Renal cortex interstitium (tissue), 11 donors: ENCODE data around the gene FNDC10. TPM values are rescaled to one million over a fixed set of nuclear protein-coding genes. Genes with fewer than 3 reads are reported as not detected.
"Not testable (repeated sequence)": the region's sequence is repeated elsewhere in the genome, so short reads cannot be mapped to it uniquely, and the experiment has no call there.

ENCODE experiments used
- DNase-seq, 11 donors: peaks; one replicate each; pipeline ENCODE4 v3.0.0-alpha.2; 2013; ENCODE audit warnings: low read depth in 9 of 11, low spot score in 4 of 11; ENCODE audit errors: extremely low read depth in 1 of 11
- polyA plus RNA-seq, 3 donors: library from polyadenylated mRNA; unstranded; fragments of 120-200 nt; gene quantifications; one replicate each; pipeline ENCODE4 v1.2.1, GENCODE V29; 2013; ENCODE audit not compliant: insufficient read length in 3 of 3

Gene FNDC10
- polyA plus RNA-seq, 3 donors, result 1.8 to 4.8 (median 3.2) TPM

DNA sequence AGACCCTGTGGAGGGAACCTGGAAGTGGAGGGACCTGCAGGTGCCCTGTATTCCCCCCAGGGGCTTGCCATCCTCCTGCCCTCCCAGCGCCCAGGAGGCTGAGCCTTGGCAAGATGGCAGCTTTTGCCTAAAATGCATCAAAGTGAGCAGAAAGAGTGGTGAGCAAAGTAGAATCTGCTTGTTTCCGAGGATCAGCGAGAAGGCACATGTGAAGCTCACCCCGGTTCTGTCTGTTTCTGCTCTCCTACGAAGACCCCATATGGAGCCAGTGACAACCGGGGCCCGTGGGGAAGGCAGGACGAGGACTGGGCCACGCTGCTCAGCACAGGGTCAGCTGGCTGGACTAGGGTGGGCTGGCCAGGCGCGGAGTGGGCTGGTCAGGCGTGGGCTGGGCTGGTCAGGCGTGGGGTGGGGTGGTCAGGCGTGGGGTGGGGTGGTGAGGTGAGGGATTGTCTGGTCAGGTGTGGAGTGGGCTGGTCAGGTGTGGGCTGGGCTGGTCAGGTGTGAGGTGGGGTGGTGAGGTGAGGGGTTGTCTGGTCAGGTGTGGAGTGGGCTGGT, 5.2 kb upstream of the FNDC10 start:
- DNase-seq, result no peak

DNA sequence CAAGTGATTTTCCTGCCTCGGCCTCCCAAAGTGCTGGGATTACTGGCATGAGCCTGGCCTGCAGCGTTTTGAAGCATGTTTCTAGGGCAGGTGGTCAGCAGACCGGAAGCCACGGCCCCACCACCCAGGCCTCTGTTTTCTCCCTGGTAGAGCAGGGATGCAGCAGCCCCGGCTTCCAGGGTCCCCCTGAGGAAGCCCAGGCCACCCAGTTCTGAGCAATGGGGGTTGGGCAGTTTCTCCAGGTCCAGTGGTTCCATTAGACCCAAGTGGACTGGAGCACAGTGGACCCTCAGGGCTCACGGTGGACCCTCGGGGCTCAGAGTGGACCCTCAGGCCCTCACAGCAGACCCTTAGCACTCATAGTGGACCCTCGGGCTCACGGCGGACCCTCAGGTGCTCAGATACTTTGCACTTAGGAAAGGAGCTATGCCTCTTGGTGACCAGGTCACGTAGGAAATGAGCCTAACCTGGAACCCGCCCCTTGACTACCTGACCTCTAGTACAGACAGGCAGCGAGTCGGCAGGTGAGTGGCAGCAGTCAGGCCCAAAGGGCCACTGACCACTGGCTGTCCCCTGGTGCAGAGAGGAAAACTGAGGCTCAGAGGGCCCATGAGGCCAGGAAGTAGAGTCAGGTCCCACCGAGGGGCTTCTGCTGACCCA, 4.6 kb upstream of the FNDC10 start:
- no peak for DNase-seq

DNA sequence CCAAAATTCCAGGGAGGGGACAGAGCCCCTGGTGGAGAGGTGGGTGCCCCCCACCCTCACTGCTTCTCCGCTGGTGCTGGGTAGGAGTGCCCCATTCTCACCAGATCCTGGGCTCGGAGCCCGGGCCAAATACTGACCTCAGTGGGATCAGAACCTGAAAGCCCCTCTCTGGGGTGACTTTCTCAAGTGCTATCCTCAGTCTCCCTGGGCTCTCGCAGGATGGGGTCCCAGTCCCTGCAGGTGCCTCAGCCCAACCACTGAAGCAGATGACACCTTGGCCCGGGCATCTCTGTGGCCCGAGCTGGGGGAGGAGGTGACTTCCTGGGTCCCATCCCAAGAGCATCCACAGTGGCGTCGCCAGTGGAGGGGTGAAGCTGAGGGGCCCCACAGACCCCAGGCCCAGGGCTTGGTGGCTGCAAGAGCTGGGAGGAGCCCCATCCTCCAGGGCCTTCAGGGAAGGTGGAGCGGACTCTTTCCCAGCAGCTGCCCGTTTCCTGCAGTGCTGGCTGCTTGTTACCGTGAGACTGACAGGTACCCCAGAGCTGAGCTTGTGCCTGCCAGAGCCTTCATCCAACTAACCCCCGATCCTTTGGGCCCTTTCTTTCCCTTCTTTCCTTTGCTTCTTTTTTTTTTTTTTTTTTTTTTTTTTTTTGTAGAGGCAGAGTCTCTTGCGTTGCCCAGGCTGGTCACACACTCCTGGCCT, 3.9 kb upstream of the FNDC10 start:
- no peak for DNase-seq

DNA sequence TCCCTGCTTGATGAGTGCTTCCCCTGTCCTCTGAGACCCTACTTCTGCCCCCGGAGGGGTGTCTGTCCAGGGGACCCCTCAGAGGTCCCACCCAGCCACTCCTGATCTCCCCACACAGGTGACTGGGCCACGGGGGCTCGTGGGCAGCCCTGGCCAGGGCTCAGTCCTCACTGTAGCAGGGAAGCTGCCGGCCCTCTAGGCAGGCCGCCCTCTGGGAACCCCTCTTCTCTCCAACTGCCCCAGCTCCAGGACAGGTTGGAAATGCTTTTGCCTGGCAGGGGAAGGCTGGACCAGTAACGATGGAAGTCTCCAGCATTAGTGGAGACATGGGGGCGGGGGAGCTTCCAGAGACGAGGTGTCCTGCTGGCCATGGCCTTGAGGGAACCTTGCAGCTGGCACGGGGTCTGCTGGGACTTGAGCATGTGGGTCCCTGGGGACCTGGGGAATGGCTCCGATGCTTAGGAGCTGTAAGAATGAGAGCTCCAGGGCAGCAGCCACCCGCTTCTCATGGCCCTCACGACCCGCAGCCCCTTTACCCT, 3.1 kb upstream of the FNDC10 start:
- no peak for DNase-seq

DNA sequence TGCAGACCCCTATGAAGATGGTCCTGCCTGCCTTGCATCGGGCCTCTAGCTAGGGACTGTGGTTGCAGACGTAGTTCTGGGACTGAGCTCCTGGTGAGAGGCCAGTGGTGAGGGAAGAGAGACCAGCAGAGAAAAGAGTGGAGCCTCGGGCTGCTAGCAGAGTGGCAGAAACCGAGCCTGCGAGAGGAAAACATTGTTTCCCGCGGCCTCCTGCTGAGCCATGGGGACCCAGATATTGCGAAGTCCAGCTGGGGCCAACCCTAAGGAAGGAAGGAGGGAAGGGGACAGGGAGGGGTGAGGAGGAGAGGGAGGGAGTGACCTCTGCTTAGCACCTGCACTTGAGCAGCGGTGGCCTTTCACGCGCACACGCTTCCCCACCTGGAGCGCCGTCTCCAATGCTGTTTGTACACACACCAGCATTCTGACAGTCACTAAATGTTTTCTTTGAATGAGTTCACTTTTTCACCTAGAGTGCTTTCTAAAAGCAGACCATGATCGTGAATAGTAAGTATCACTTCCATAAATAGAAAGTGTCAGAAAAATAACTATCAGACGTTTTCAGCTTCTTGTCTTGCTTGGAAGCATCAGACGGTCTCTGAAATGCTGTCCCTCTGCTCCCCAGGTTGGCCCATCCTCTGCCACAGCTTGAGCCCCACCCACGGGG, 2.5 kb upstream of the FNDC10 start:
- no peak for DNase-seq

DNA sequence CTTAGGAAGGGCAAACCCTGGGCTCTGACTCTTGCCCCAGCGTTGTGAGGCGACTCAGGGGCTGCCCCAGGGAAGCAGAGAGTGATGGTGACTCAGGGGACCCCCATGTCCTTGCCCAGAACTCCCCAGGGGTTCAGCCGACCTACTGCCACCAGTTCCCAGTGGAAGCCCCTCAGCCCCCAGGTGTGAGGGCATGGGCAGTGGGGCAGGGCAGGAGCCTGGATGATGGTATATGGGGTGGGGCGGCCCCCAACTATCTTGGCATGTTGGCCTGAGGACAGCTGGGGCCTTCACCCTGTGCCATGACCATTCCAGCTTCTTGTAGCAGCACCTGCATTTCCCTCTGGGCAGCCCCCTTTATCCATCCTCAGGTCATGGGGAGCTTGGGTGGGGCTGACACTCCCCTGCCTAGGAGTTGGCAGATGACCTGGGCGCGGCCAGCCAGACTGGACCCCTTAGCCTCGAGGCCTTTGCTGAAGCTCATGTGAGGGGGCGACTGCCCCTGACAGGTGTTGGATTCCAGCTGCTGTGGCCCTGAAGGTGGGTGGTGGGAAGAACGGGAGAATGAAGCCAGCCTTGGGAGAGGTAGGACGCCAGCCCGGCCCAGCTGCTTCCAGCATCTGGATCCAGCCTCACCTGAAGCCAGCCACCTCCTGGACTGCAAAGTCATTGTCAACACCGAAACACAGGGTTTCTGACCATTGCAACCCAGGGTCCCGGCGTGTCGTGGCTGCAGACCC, 1.8 kb upstream of the FNDC10 start:
- no peak for DNase-seq

DNA sequence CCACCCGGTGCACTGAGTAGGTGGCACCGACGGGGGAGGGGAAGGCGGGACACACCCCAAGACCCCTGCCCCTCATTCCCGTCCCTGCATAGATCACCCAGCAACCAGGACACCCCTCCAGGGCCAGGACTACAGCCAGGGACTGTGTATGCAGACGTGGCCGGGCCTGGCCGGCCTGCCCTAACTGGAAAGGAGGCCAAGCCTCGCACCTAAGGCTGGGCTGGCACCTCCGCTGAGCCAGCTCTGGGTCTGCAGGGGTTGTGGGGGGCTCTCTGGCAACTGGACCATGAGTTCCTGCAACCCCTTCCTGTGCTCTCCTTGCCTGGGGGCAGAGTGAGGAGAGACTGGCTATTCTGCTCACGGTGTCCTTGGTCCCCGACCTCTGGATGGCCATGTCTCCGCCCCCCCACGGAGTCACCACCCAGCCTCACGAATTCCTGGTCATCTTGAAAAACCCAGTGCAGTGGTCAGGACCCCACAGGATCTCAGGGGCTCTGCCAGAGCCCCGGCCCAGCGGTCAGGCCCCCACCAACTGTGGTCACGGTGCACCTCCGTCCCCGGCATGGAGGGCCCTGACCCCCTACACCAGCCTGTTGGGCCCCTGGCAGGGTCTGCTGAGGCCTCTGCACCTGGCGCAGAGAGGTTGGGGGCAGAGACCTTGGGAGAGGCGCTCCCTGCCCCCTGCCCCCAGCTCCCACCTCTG, 1.1 kb upstream of the FNDC10 start:
- DNase-seq, result no peak

DNA sequence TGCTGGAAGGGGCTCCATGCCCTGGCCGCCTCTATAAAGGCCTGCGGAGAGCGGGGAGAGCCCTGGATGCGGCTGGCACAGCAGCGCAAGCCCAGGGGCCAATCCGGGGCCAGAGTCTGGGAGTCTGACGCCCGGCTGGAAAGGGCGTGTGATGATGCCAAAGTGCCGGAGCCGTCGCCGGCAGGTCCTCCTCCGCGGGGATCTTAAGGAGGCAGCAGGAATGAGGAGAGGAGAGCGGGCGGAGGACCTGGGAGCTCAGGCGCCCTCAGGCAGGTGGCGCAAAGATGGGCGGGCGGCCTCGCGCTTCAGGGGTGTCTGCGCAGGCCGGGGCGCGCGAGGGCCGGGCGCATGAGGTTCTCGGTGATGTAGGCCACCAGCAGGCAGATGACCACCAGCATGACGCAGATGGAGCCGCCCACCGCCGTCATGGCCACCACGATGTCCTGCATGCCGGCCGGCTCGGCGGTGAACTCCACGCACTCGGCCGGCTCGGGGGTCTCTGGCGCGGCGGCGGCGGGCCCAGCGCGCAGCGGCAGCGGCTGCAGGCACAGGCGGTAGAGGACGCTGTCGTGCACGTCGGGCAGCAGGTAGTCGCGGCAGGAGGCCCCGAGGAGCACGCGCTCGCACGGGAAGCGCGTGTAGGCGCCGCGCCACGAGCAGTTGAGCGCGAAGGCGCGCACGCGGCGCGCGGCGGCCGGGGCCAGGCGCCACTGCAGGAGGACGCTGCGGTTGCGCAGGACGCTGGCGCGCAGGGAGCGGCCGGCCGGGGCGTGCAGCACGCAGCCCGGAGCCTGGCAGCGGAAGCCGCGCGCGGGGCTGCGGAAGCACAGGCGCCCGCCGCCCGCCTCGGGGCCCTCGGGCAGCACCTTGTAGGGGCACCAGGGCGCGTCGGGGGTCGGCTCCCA, 653 bp downstream of the FNDC10 start:
- no peak for DNase-seq

DNA sequence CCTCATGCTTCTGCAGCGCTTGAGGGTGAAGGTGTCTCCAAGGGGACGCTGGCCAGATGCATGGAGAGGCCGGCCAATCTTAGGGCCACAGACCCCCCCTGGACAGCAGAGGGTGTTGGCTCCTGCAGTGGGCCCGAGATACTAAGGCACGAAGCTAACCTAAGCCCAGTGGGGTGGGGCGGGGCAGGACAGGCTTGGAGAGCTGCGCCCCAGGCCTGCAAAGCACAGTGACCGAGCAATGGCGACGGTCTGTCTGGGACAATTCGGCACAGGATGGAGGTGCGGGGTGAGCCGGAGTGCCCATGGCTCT, 1.3 kb downstream of the FNDC10 start:
- DNase-seq, result no peak

DNA sequence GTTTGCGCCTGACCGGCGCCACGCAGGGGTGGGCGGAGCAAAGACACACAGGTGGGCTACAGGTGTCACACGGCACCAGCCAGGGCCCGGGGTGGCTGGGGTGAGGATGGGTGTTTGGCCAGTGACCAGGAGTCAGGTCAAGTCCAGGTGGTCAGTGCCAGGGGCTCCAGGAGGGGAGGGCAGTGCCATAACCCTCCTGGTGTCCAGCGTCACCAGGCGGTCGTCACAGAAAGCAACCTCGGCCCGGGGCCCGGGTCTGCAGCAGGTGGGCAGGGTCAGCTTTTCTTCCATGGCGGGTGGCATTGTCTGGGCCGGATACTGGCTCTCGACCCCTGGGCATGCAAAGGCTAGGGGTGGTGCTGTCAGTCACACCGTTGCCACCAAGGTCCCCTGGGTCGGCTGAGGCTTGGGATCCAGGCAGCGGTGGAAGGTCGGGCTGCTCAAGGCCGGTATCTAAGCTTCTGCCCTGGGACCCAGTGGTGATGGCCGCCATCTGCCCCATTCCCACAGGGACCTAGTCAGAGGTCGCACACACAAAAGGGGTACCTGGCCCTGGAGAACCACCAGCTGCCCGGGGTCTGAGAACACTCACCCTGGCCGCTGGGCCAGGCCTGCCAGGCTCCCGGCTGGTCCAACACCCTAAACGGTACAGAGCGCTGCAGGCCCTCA, 1.8 kb downstream of the FNDC10 start:
- DNase-seq, result no peak

DNA sequence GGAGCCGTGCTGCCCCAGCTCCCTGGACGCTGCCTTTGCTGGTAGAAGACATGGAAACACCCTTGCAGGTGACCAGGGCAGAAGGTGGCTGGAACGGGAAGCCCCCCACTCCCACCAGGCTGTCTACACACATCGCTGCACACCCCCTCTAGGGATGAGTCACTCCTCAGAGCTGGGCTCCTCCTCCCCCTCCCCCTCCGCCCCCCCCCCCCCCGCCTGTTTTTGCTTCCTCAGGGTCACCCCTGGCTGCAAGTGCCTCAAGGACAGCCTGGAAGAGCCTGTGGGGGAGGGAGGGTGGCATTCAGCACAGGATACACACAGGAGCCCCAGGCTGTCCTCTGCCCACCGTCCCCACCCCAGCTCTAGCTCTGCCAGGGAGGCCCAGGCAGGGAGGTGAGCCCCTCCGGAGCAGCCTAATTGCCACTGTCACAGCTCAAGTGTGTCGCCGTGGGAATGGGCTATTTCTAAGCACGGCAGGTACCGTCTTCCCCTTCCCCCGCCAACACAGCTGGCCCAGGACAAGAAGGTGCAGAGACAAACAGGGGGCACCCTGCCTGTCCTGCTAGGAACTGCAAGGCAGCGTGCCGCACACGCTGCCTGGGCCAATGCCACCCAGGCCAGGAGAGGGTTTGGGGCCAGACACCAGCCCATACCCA, 2.5 kb downstream of the FNDC10 start:
- DNase-seq, result no peak

DNA sequence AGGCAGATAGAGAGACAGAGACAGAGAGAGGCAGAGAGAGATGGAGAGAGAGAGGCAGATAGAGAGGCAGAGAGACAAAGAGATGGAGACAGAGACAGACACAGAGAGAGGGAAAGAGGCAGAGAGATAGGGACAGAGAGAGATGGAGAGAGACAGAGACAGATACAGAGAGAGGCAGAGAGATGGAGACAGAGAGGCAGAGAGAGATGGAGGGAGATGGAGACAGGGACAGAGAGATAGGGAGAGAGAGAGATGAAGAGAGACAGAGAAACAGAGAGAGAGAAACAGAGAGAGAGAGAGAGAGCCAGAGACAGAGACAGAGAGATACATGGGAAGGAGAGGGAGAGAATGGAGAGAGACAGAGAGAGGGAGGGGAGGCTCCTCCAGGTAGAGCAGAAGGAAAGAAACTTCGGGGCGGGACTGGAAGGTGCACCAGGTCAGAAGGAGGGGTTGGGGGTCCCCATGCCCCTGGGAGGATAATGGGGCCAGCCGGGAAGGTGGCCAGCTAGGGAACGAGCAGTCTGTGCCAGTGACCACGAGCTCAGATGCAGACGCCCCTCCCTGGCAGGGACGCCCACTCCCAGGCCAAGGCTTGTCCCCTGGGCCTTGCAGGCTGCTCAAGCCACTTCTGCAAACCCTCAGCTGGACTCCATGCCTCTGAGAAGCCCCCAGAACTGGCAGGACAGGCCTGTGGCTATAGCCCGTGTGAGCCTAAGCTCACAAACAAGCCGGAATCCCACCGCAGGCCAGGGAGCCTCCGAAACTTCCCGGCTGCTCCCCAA, 3.3 kb downstream of the FNDC10 start:
- DNase-seq, result no peak

DNA sequence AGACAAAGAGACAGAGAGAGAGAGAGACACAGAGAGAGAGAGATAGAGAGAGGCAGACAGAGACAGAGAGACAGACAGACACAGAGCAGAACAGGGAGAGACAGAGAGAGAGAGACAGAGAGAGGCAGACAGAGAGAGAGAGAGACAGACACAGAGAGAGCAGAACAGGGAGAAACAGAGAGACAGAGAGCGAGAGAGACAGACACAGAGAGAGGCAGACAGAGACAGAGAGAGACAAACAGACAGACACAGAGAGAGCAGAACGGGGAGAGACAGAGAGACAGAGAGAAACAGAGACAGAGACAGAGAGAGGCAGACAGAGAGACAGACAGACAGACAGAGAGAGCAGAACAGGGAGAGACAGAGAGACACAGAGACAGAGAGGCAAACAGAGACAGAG, 4.6 kb downstream of the FNDC10 start:
- DNase-seq, result not testable (repeated sequence)

DNA sequence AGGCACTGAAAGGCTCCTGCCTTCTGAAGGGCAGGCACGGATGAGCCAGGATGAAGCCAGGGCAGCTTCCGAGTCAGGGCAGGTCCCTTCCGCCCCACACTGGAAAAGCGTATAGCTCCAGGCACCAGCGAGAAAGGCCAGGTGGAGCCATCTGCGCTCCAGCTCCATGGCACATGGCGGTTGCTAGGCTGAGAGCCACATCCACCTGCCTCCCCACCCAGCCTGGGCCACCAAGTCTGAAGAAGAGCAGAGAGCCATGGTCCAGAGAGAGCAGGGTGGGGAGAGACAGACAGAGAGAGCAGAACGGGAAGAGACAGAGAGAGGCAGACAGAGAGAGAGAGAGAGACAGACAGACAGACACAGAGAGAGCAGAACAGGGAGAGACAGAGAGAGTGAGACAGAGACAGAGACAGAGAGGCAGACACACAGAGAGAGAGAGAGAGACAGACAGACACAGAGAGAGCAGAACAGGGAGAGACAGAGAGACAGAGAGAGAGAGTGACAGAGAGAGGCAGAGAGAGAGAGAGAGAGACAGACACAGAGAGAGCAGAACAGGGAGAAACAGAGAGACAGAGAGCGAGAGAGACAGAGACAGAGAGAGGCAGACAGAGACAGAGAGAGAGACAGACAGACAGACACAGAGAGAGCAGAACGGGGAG, 5.2 kb downstream of the FNDC10 start:
- DNase-seq, result no peak

DNA sequence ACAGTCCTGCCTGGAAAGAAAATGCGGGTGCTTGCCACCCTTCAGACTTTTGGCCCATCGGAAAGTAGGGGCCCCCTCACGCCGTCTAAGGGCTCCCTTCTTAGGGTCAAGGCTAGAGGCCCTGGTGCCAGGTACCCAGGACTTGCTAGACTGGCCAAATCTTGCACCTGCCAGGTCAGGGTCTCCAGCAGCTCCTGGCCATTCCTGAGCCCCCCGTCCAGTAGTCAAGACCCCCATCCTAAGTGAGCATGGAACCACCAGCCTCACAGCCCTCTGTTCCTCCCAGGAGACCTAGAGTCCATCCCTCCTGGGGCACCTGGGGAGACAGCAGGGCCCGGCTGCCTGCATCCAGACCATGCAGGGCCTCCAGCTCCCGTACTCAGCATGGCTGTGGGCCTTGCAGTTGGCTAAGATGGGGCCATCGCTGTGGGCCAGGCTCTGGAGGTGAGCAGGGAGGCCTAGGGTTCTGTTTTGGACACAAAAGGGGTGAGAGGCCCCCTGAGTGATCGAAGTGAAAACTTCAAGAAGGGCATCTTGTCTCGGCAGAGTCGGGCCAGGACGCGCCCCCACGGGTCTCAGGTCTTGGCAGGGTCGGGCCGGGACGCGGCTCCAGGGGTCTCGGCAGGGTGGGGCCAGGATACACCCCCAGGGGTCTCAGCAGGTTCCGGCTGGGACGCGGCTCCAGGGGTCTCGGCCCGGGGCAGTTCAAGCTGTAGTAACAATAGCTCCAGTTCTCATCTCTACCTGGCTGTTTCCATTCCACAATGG, 5.9 kb downstream of the FNDC10 start:
- no peak for DNase-seq
